Rectal smooth muscle tissue (tissue), 1 donor: ENCODE results near the gene EGFLAM.

Experiments
- H3K27ac ChIP-seq: one replicate; pipeline ENCODE4 v1.7.0; 2013; ENCODE audit warnings: low read depth, low read length, inconsistent platforms
- H3K27me3 ChIP-seq: one replicate; pipeline ENCODE4 v1.7.0; 2013; ENCODE audit warnings: low read length; ENCODE audit not compliant: control insufficient read depth, insufficient read depth
- H3K36me3 ChIP-seq: one replicate; pipeline ENCODE4 v1.7.0; 2013; ENCODE audit warnings: low read length; ENCODE audit not compliant: control insufficient read depth, insufficient read depth
- H3K4me1 ChIP-seq: one replicate; pipeline ENCODE4 v1.7.0; 2013; ENCODE audit warnings: low read length; ENCODE audit not compliant: control insufficient read depth, insufficient read depth
- H3K4me3 ChIP-seq: one replicate; pipeline ENCODE4 v1.7.0; 2013; ENCODE audit warnings: low read length
- H3K9ac ChIP-seq: one replicate; pipeline ENCODE4 v1.7.0; 2013; ENCODE audit warnings: low read length

The EGFLAM gene

DNA sequence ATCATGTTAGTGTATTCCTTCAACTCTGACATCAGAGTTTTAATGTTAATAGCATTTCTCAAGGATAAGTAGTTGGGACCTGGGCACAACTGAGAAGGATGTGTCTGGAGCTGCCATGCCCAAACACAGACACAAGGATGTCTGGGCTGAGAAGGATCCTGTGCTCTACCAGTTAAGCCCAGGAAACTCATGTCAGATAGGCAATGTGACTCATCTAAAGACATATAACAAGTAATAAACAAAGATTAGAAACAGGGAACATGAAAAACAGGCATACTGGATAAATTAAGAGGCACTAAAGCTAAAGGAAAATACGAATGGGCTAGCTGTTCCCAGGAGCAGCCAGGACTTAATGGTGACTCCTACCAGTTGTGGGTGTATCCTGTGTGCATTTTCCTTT, 9.1 kb upstream of the EGFLAM start:
- H3K27me3 ChIP-seq: no peaks in the 10 kb centered on the region
- H3K27ac ChIP-seq: no peak overlapping the region
- H3K4me1 ChIP-seq: no peaks in the 10 kb centered on the region
- H3K9ac ChIP-seq: no peak overlapping the region
- no peak overlapping the region for H3K4me3 ChIP-seq
- no peaks in the 10 kb centered on the region for H3K36me3 ChIP-seq

DNA sequence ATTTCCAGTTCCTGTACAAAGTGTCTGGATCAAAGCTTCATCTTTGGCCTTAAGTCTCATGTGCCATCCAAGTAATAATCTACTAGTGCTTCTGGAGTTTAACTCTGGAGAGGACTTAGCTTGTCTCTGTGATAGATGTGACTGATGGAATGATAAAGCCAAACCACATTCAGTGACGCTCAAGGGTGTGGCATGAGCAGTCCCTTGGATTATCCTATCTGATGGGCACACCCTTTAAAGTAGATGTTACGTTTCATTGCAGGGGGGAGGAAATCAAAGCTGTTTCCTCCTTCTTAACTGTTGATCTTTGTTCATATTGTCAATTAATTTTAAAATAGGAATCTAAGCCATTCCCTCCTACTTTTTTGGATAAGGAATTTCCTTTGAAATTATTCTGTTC, 8.5 kb upstream of the EGFLAM start:
- Histone ChIP-seq H3K27ac (no peak overlapping the region), H3K4me3 (no peak overlapping the region), H3K27me3 (no peaks in the 10 kb centered on the region), H3K36me3 (no peaks in the 10 kb centered on the region), H3K9ac (no peak overlapping the region), H3K4me1 (no peaks in the 10 kb centered on the region)

DNA sequence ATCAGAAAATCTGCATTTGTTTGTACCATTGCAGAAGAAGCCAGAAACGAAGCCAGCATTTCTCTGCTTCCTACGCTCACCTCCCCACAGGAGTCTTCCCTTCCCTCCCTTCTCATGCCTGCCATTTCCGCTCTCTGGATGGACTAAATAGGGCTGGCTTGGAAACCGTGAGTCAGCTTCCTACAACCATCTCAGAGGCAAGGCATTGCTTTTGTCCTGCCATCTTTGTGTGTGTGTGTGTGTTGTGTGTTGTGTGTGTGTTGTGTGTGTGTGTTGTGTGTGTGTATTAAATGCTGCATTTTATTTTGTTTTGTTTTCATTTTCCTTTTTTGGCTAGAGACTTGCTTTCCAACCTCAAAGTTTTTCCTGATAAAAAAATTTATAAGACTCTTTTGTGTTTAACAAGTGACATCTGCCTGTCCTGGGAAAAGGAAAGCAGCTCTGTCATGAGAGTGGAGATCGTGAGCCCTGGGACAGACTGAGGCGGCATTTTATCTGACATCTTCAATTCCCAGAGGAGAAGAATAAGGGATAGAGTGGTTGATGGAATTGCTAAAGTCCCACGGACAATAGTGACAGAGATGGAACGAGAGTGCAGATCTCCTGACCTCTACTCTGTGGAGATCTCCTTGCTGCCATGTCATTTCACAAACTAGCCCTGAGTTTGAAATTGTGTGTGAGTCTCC, 7.5 kb upstream of the EGFLAM start:
- Histone ChIP-seq H3K9ac (no peak overlapping the region), H3K4me3 (no peak overlapping the region), H3K36me3 (no peaks in the 10 kb centered on the region), H3K4me1 (no peaks in the 10 kb centered on the region), H3K27me3 (no peaks in the 10 kb centered on the region), H3K27ac (no peak overlapping the region)

DNA sequence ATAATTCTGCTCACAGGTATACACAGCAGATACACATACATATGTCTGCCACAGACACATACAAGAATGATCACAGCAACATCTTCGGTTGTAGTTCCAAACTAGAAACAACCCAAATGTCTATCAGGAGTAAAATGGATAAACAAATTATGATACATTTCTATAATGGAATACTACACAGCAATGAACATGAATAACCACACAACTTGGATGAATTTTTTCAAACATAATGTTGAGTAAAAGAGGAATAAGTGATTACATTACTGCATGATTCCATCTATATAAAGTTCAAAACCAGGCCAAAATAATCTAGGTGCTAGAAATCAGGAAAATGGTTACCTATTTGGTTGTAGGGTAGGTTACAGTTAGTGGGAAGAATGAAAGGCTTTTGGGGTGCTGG, 4.6 kb upstream of the EGFLAM start:
- no peak overlapping the region for H3K9ac ChIP-seq
- peaks cover 4% of the 10 kb centered on the region for H3K27me3 ChIP-seq
- H3K4me1 ChIP-seq: no peaks in the 10 kb centered on the region
- no peak overlapping the region for H3K4me3 ChIP-seq
- H3K27ac ChIP-seq: no peak overlapping the region
- H3K36me3 ChIP-seq: no peaks in the 10 kb centered on the region

DNA sequence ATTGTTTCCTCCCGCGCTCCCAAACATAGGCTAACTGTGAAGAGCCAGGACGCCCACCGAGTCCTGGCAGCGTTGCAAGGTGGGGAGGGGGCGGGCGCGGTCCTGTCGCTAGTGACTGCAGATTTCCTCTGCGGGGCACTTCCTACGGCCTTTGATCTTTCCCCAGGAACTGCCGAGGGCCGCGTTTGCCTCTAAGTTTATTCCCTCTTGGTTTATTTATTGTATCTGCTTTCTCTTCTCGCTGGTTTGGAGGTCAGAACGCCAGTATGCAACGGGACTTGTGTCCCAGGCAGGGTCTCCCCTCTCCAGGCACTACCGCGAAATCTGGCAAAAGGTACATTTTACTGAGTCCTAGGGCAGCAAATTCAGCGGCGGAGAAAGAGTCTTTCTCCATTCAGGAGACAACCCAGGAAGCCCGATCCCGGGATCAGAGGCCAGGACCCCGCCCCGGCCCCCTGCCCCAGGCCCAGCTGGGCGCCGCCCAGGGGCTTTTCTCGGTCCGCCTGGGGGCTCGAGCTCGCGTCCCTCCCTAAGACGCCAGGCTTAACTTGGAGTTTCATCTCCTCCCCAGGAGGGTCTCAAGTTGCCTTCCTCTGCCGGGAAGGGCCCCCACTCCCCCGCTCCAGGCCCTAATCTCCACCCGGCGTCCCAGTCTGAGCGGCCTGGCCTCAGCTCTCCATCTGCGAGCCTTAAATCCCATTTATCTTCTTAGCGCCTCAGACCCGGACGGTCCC, 884 bp upstream of the EGFLAM start:
- Histone ChIP-seq H3K36me3 (no peaks in the 10 kb centered on the region), H3K4me1 (no peaks in the 10 kb centered on the region), H3K27ac (no peak overlapping the region), H3K27me3 (peaks cover 4% of the 10 kb centered on the region), H3K4me3 (peak overlapping the region; percentile 50), H3K9ac (no peak overlapping the region)

DNA sequence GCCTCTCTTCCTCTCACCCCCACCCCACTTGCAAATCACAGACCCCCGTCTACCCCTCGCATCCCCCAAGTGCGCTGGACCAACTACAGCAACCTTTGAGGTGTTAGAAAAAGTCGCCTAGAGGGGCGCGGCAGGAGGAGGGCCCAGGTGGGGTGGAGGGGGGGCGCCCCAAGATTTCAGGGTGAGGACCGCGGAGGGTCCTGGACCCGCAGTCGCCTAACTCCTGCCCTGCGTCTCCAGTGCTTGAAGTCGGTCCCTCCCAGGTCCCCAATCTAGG, 379 bp upstream of the EGFLAM start:
- H3K4me3 ChIP-seq: peak overlapping the region; percentile 50
- H3K27ac ChIP-seq: no peak overlapping the region
- peaks cover 4% of the 10 kb centered on the region for H3K27me3 ChIP-seq

DNA sequence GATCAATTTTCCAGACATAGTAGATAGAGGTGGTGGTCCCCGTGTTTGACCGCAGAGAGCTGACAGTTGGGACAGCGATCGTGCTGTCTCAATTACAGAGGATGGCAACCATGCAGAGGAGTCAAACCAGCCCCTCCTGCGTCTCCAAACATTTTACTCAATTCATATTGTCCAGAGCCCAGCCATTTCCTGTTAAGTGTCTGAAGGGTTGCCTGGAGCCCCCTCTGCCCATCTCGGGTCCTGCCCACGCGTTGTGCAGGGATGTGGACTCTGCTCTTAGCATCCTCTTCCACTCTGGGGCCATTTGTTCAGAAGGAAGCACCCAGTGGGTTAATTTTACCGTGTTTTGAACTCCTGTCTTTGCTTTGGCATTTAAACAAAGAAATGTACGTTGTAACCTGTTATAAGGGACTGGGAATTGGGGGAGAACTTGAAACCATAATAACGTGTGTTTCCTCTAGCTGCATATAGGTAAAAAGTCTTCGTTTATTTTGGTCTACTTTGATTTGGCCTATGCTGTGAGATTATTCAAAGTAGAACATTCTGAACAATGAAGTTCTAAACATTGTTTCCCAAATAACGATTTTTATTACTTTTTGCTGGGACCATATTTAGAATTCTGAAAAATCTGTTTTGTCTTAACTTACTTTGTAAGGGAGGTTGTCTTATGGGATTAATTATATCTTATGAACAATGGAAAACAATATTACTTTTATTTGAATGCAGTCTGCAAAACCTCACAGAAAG, 876 bp downstream of the EGFLAM start:
- Histone ChIP-seq H3K27ac (no peak overlapping the region), H3K9ac (no peak overlapping the region), H3K27me3 (peaks cover 4% of the 10 kb centered on the region), H3K4me1 (no peaks in the 10 kb centered on the region), H3K36me3 (no peaks in the 10 kb centered on the region), H3K4me3 (peak overlapping the region; percentile 50)

More for the DNA sequence above, 379 bp upstream of the EGFLAM start:
- H3K36me3 ChIP-seq: no peaks in the 10 kb centered on the region
- no peaks in the 10 kb centered on the region for H3K4me1 ChIP-seq
- H3K9ac ChIP-seq: no peak overlapping the region

DNA sequence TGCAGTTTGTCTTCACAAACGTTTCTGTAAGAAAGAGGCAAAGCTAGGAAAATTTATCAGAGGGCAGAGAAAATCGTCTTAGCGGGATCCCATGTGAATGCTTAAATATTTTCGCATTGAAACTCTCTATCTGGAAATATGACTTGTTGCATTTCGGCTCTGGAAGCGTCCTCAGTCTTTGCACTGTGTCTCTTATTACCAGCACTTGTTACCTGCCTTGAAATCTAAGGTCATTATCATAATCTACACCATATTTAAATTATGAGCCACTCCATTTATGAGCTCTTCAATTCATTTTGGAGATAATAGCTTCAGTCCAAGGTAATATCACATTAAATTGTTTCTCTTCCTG, 1.4 kb downstream of the EGFLAM start:
- Histone ChIP-seq H3K36me3 (no peaks in the 10 kb centered on the region), H3K4me3 (no peak overlapping the region), H3K9ac (no peak overlapping the region), H3K27ac (no peak overlapping the region), H3K27me3 (peaks cover 4% of the 10 kb centered on the region), H3K4me1 (no peaks in the 10 kb centered on the region)

DNA sequence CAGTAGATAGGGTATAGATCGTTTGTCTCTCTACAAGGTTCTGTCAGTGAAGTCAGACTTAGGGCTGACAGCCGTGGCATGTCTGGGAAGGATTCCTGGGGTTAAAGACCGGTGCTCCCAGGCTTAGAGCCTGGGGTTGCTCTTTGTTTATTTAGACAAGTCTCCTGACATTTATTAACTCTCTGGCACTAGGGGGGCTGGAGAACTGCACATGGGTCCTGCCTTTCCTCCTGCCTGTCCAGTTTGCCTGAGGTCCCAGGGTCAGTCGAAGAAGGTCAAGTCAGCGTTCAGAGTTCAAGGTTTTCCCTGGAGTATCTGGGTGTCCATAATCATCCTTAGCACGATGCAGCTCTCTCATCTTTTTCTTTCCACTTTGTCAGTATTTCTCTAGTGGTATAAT, 5.6 kb downstream of the EGFLAM start:
- H3K27ac ChIP-seq: no peak overlapping the region
- no peak overlapping the region for H3K9ac ChIP-seq
- no peak overlapping the region for H3K4me3 ChIP-seq
- H3K27me3 ChIP-seq: no peaks in the 10 kb centered on the region
- no peaks in the 10 kb centered on the region for H3K36me3 ChIP-seq
- H3K4me1 ChIP-seq: no peaks in the 10 kb centered on the region

DNA sequence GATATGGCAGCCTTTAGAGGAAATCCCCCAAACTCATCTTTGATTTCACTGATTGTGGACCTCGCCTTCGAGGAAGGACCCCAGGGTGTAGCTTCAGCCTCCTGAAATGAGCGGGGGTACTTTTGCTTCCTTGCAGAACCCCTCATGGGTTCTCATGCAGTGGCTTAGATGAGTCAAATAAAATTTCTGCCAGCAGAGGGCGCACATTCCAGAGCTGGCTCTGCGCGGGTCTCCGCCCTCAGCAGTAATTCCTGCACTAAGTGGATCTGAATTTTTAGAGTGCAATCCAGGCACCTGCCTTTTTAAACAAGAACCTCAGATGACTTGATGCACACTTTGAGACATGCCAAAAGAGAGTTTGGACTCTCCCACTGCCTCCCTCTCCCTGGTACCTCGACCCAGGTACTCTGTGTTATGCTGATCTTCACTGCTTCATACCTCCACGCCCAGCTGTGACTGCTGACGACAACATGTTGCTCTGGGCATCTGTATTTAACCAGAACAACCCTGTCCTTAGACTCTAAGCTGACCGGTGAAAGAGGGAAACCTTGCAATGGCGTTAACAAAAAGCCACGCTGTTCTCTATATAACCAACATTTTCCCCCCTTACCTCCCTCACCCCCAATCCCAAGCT, 7.3 kb downstream of the EGFLAM start:
- no peaks in the 10 kb centered on the region for H3K27me3 ChIP-seq
- H3K4me1 ChIP-seq: no peaks in the 10 kb centered on the region
- H3K36me3 ChIP-seq: no peaks in the 10 kb centered on the region
- H3K27ac ChIP-seq: no peak overlapping the region
- H3K9ac ChIP-seq: no peak overlapping the region
- H3K4me3 ChIP-seq: no peak overlapping the region

DNA sequence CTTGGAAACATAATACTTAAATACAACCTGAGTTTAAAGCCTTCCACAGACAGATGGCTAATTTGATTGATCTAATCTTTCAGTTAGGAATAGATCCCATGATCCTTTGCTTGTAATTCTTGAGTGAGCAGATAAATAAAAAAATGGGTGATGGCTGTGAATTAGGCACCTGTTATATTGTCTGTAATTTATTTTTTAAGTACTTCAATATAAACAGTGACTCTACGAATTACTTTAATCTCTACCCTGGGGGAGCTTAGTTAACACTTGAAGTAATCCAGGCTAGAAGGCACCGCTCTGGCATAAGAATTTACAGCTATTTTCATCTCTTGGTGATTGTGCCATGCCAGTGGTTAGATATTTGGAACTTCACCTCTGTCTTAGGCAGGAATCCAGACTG, 9.0 kb downstream of the EGFLAM start:
- Histone ChIP-seq H3K36me3 (no peaks in the 10 kb centered on the region), H3K27ac (no peak overlapping the region), H3K27me3 (no peaks in the 10 kb centered on the region), H3K4me1 (no peaks in the 10 kb centered on the region), H3K4me3 (no peak overlapping the region), H3K9ac (no peak overlapping the region)

DNA sequence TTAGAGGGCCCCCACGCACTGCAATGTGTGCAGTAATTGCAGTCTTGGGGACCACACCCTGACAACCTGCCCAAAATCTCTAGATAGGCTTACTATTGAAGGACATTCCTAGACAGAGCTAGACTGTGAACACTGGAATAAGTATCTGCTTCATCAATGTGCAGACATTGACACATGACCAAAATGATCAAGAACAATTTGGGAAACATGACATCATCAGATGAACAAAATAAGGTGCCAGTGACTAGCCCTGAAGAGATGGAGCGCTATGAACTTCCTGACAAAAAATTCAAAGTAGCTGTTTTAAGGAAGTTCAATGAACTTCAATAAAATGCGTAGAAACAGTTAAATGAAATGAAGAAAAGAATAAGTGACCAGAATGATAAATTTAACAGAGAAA, 15.3 kb downstream of the EGFLAM start:
- H3K27me3 ChIP-seq: no peaks in the 10 kb centered on the region
- no peaks in the 10 kb centered on the region for H3K36me3 ChIP-seq
- no peak overlapping the region for H3K4me3 ChIP-seq
- no peaks in the 10 kb centered on the region for H3K4me1 ChIP-seq
- no peak overlapping the region for H3K9ac ChIP-seq
- no peak overlapping the region for H3K27ac ChIP-seq
